Stimulated activated CD4-positive, alpha-beta T cell treated with anti-CD3 and anti-CD28 coated beads, Interleukin-4, amount 100 ng/mL, for 24 hours (primary cell): Measurements from ENCODE around the gene FNDC5.
A peak's percentile ranks its signal among the peaks of the same experiment; 100 is the strongest.

Experiments
- DNase-seq: peaks from one replicate; pipeline ENCODE4 v3.0.0-alpha.2; 2020

Gene FNDC5

GRCh38 chr1:32863881-32864245 is 6.8 kb downstream of the FNDC5 start:
- no peak for DNase-seq

GRCh38 chr1:32863218-32863880 is 7.4 kb downstream of the FNDC5 start:
- DNase-seq = no peak

- no peak for DNase-seq
These were observed 8.6 kb downstream of the FNDC5 start for GRCh38 chr1:32861904-32862695.

GRCh38 chr1:32860566-32860965 is 10.1 kb downstream of the FNDC5 start:
- no peak for DNase-seq

GRCh38 chr1:32859915-32860314 is 10.8 kb downstream of the FNDC5 start:
- DNase-seq = no peak

GRCh38 chr1:32858791-32859190 is 11.9 kb downstream of the FNDC5 start:
- DNase-seq = no peak

- no peak for DNase-seq
These were observed 12.6 kb downstream of the FNDC5 start for GRCh38 chr1:32858136-32858535.

- no peak for DNase-seq
These were observed 14.7 kb downstream of the FNDC5 start for GRCh38 chr1:32855861-32856617.

- no peak for DNase-seq
These were observed 22.2 kb downstream of the FNDC5 start for GRCh38 chr1:32848354-32849063.

GRCh38 chr1:32831878-32832277 is 38.8 kb downstream of the FNDC5 start:
- no peak for DNase-seq

- no peak for DNase-seq
These were observed 40.4 kb downstream of the FNDC5 start for GRCh38 chr1:32830092-32830852.

- DNase-seq = no peak
These were observed 42.4 kb downstream of the FNDC5 start for GRCh38 chr1:32828341-32828740.

- no peak for DNase-seq
These were observed 45.5 kb downstream of the FNDC5 start for GRCh38 chr1:32825181-32825580.

- DNase-seq = peak; percentile 12
These were observed 51.7 kb downstream of the FNDC5 start for GRCh38 chr1:32818804-32819541.

- peak; percentile 37 for DNase-seq
These were observed 52.6 kb downstream of the FNDC5 start for GRCh38 chr1:32817815-32818786.

GRCh38 chr1:32817159-32817814 is 53.4 kb downstream of the FNDC5 start, which contains the start of the genes S100PBP and YARS1:
Gene S100PBP, plus strand, starts transcription at chr1:32817653. Its CDS starts 8,447 bp downstream, at chr1:32826100.
Gene YARS1, minus strand, starts transcription at chr1:32817358. Its CDS starts 114 bp downstream, at chr1:32817244.
- DNase-seq = peak; percentile 100

GRCh38 chr1:32816676-32817158 is 54.0 kb downstream of the FNDC5 start:
- no peak for DNase-seq

- DNase-seq = no peak
These were observed 56.6 kb downstream of the FNDC5 start for GRCh38 chr1:32813941-32814739.
